ENCODE measurements around the gene PRKAR1B.

Gene PRKAR1B

GRCh38 chr7:594212-594913 lies 132.7 kb downstream of the PRKAR1B start:
- DNase-seq (ENCODE audit: low read depth in 4 of 4, low spot score in 1 of 4): no peak

- no peak for DNase-seq (ENCODE audit: low read depth in 4 of 4, low spot score in 1 of 4)
These were observed 133.6 kb downstream of the PRKAR1B start for GRCh38 chr7:593324-594115.

GRCh38 chr7:591856-592628 lies 135.0 kb downstream of the PRKAR1B start:
- DNase-seq (ENCODE audit: low read depth in 4 of 4, low spot score in 1 of 4): no peak

- DNase-seq (ENCODE audit: low read depth in 4 of 4, low spot score in 1 of 4): no peak
These were observed 136.1 kb downstream of the PRKAR1B start for GRCh38 chr7:590731-591551.

GRCh38 chr7:589781-590575 lies 137.1 kb downstream of the PRKAR1B start:
- no peak for DNase-seq (ENCODE audit: low read depth in 4 of 4, low spot score in 1 of 4)

- no peak for DNase-seq (ENCODE audit: low read depth in 4 of 4, low spot score in 1 of 4)
These were observed 139.3 kb downstream of the PRKAR1B start for GRCh38 chr7:587767-588166.

GRCh38 chr7:586494-586893 lies 140.6 kb downstream of the PRKAR1B start:
- DNase-seq (ENCODE audit: low read depth in 4 of 4, low spot score in 1 of 4): no peak

- no peak for DNase-seq (ENCODE audit: low read depth in 4 of 4, low spot score in 1 of 4)
These were observed 141.2 kb downstream of the PRKAR1B start for GRCh38 chr7:585873-586272.

- peak in 2 of 4 experiments; percentile 36 to 66 for DNase-seq (ENCODE audit: low read depth in 4 of 4, low spot score in 1 of 4)
These were observed 141.8 kb downstream of the PRKAR1B start for GRCh38 chr7:585229-585711.

GRCh38 chr7:584820-585219 lies 142.3 kb downstream of the PRKAR1B start:
- no peak for DNase-seq (ENCODE audit: low read depth in 4 of 4, low spot score in 1 of 4)

GRCh38 chr7:584122-584465 lies 143.0 kb downstream of the PRKAR1B start:
- peak; percentile 62 to 89 (median 78) for DNase-seq (ENCODE audit: low read depth in 4 of 4, low spot score in 1 of 4)

GRCh38 chr7:583410-584121 lies 143.5 kb downstream of the PRKAR1B start:
- no peak for DNase-seq (ENCODE audit: low read depth in 4 of 4, low spot score in 1 of 4)

GRCh38 chr7:582931-583330 lies 144.2 kb downstream of the PRKAR1B start:
- no peak for DNase-seq (ENCODE audit: low read depth in 4 of 4, low spot score in 1 of 4)

GRCh38 chr7:582081-582835 lies 144.8 kb downstream of the PRKAR1B start:
- no peak for DNase-seq (ENCODE audit: low read depth in 4 of 4, low spot score in 1 of 4)

- DNase-seq (ENCODE audit: low read depth in 4 of 4, low spot score in 1 of 4): no peak
These were observed 148.7 kb downstream of the PRKAR1B start for GRCh38 chr7:578386-578785.

GRCh38 chr7:577741-578370 lies 149.2 kb downstream of the PRKAR1B start:
- no peak for DNase-seq (ENCODE audit: low read depth in 4 of 4, low spot score in 1 of 4)

- DNase-seq (ENCODE audit: low read depth in 4 of 4, low spot score in 1 of 4): no peak
These were observed 149.8 kb downstream of the PRKAR1B start for GRCh38 chr7:577278-577665.
